ENCODE data around the gene FOXA1.

Gene FOXA1

DNA sequence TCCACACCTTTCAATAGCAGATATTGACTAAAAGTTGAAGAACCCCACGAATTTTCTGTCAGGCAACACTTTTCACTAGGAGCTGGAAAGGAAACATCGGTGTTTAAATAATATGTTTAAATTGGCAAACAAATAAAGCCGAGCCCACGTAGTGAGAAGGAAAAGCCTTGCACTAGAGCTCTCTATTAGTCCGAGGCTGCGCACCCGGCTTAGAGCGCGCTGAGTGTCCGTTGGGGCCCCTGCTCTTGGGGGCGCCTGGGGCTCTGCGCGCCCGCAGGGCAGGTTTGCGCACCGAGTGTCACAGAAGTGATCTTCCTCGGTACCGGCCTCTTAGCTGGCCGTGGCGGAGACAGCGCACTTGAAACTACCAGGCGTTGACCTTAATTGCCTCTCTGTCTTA is 6.8 kb upstream of the FOXA1 start:
- no peak for DNase-seq

DNA sequence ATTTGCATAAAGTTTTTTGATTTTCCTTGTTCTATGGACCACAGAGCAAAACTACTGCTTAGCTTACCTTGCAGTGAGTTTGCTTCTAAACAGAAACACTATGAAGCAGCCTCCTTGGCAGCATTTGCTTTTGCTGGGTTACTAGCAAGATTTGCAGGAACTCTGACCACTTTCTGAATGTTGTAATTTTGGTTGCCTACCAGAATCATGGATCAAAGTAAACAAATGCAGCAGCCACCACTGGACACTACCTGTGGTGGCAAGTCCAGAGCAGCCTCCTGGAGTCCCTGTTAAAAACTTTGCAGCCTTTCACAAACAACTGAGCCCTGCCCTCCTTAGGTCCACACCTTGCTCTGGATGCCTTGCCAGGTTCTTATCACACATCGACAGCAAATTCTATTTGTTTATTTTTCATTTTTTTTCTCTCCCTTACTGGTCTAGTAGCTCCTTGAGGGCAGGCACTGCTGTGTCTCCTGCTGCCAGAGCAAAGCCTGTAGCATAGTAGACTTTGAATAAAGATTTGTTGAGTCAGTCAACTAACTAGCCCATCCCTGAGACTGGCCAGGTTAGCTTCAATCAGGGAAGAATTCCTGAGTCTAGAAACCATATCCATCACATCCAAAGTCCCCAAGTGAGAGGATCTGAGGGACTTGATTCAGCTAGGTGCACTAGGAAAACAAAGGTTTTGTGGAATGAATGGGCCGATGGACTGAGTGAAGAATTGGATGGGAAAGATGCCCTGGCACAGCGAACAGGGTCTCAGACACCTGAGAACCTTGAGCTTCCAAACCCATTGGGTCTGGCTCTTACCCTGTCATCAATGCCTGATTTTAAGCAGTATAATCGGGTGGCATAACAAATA is 6.1 kb upstream of the FOXA1 start:
- DNase-seq: no peak

DNA sequence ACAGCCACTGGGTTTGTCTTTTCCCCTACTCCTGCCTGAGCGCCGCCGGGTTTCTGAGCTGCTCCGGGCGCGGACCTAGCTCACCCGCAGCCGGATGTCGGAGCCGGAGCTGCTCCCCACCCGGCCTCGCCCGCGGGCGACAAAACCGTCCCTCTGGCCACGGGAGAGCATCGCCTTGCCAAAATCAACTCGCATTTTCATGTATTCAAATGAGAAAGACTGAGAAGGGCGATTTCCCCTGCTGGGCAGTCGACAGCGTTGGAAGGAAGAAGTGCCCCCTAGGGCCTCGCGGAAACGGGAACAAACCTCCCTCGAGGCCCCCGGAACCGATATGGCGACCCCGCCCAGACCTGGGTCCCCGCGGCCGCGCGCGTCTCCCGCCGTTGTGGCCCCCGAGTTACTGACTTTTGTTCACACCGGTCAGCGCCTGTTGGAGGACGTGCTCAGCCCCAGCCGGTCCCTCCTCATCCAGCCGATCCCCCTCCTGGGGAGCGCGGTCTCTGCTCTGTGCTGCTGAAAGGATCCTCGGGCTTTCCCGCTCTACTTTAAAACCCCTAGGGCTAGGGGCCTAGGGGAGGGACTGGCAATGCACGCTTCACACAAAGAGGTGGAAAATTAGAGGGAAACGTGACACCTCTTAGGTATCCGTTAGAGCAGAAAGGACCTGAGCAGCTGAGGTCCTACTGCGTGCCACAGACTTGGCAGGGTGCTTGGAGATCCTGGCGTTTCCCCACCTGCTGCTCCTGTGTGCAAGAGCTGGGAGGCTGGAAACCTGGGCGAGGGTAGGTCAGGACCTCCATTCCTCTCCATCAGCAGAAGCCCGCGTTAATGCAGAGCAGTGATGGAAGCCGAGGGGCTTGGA is 4.7 kb upstream of the FOXA1 start:
- no peak for DNase-seq

DNA sequence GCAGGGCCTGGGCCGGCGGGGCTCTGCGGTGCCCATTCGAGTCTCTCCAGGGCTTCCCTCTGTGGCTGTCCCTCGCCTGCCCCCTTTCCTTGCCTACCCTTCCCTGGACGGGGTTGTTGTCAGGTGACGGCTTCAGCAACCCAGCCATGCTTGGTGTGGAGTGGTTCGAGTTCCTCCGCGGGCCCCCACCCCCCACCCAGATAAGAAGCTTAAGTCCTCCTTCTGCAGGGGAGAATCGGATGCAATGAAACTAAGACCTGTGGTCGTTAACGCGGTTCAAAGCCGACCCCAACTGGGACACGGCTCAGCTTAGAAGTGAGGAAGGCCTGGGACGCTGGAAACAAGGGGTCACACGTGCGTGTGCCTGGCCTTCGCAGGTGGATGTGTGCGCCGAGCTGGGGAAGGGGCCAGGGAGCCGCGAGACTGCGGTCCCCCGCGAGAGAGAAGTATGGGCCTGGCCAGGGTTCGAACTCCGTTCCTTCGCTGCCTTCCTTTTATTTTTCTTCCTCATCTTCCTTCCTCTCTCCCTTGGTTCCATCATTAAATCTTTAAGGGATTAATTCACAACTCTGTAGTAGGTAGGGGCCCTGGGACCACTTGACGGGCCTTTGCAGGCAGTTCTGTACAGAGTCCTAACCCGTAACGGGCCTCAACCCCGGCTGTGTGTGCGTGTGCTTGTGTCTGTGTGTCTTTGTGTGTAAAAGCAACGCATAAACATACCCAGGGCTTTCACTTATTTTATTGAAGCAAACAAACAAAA is 3.9 kb upstream of the FOXA1 start:
- DNase-seq: no peak

DNA sequence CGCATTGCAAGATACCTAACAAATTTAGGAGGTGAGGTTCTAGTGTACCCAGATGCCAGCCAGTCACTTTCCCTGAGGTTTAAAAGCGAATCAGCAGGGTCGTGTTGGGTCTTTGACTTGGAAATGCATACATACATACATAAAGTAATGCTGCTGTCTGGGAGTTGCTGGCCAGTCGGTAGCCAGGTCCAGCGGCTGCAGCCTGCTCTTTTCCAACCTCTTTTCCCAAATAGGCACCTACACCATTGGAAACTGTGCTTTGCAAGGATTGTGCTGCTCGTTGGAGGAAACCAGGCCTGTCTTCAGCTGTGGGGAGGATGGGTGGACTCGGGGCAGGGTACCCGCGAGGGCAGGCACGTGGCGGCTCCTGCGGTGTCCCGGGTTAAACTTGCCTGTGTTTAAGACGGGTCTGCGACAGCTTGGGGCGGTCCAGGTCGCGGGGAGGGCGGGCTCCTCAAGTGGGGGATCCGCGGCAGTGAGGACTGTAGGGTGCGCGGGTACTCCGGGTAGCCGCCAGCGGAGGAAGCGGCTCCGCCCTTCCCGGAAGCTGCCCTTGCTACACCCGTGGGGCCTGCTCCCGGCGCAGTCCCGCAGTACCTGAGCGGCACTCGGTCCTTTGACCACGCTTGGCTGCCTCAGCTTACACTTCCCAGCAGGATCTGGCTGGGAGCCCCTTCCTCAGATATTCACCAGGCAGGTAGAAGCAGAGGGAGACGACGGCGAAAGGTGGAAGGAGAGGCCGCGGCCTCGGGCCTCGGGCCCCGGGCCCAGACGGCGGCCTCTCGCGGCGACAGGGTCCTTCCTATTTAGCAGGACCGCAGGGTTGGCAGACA is 3.1 kb upstream of the FOXA1 start:
- no peak for DNase-seq

DNA sequence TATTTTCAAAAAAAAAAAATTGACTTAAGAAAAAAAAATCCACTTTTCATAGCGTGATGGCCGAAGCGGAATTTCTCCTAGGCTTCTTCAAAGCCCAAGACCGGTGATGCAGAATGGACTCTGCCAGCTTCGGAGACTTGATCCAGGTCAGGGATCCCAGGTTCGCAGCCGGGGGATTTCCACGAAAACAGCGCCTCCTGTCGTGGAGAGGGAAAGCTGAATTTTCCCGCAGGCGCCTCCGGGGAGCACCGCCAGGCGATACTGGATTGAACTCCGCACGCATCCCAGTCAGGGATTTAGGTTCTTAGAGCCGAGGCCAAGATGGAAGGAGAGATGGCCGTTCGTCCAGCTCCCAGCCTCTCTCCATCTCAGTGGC is 2.5 kb upstream of the FOXA1 start:
- DNase-seq: no peak

DNA sequence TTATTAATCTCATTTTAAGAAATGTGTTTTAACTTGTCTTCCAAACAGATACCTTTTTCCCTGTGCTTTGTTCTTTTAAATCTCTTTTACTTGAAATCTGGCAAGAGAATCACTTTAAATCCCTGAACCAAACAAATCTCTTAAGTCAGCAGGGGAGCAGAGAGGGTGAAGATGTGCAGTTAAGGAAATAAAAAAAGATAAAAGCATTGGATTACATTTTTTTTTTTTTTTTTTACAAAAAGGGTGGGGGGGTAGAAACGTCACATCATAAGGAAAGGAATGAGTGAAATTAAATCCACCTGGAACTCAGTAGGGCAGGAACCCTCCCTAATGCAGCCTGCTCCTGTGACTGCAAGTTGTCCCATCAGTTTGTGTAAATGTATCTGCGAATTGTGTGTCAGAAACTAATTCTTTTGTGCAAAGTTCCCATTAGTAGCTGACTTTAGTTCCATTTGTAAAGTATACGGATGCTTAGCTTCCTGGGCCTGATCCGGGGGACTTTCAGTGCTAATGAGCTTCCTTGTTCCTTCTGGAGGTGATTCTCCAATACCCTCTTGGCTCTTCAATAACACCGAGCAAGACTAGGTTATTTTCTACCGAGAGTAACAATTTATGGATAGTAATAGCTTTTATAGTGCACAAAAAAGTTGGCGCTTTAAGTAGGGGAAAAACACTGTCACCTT is 1.9 kb upstream of the FOXA1 start:
- no peak for DNase-seq

DNA sequence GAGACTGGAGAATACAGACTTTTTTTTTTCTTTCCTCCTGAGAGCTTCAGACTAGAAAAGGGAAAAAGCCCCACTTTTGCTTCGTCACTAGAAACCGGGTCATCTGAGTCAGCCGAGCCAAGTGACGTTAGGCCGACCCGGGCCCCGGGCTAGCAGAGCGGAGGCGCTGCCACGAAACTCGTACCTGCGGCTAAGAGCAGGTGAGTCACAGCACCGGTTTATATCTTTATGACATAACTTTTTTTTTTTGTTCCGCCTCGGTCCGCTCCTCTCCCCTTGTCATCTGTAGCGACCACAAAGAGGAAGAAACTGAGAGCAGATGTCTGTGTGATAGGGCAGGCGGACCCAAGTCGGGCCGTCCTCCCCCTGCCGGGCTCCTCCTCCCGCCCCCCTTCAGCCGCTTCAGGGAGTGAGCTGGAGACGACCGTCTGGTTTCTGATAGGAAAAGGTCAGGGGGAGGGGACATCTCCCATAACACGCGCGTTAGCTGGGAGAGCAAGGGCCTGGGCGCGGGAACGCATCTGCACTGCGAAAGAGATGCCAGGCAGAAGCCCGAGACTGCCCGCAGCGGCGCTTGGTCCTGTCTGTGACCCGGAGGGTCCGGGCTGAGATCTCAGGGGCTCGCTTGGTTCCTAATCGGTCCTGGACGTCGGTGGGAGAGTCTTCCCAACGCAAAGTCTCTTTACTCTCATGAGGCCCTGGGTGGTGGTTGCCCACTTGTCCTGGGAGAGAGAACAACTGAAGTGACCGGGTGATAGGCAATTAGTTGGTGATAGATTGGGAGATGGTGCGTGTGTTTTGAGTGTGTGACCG is 966 bp upstream of the FOXA1 start:
- peak; percentile 62 for DNase-seq

DNA sequence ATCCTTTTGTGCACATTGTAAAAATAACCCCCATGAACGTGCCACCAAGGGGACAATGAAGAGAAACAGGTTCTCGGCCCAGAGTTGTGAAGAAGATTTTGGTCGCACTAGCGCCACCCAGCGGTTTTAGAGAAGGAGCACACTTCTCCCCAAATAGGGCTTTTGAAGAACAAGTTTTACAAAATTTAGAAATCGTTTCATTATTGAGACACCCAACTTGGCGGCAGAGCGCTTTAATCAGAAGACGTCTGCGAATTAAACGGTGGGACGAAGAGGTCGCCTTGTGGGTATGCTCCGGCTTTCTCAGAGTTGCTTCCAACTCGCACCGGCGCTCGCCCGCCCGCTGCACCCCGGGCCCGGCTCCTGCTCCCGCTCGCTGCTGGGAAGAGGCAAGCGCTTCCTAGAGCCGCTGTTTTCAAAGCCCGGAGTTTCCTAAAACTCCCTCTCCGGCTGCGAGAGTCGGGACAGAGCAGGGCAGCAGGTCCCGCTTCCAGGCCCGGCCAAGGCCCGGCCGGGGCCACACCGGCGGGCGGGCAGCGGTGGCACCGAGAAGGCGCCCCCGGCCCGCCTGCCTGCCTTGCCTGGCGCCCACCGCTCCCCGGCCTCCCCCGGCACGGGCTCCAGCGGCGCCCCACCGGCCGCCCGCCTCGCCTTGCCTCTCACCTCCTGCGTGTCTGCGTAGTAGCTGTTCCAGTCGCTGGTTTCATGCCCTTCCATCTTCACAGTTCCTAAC is 645 bp downstream of the FOXA1 start:
- peak; percentile 75 for DNase-seq

DNA sequence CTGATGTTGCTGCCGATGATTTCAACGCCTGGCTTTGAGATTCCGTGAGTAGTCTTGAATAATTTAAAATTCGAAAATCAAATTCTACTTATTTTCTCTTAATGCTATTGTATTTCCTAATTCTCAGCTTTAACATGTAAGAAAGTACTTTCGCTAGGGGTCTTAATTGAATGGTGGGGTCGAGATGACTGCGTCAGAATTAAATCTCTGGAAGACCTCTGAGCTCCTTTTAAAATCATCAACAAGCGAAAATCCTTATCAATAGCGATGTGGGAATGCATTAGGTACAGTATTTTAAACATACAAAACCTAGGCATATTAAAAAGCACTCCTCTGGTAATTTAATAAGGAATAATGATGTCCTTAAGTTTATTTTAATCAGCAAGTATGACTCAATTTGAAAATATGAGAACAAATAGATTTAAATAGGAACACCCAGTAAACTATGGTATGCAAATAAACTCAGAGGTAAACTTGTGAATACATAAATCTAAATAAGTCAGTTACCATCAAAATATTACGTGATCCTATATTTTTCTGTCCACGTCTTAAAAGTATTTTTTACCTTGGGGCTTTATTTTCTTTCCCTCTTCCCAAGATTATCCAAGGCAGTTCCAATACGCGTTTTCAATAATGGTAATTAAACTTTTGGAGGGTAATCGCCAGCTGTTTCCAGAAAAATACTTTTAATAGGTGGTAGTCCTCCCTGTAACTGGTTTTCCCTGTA is 1.4 kb downstream of the FOXA1 start:
- no peak for DNase-seq

DNA sequence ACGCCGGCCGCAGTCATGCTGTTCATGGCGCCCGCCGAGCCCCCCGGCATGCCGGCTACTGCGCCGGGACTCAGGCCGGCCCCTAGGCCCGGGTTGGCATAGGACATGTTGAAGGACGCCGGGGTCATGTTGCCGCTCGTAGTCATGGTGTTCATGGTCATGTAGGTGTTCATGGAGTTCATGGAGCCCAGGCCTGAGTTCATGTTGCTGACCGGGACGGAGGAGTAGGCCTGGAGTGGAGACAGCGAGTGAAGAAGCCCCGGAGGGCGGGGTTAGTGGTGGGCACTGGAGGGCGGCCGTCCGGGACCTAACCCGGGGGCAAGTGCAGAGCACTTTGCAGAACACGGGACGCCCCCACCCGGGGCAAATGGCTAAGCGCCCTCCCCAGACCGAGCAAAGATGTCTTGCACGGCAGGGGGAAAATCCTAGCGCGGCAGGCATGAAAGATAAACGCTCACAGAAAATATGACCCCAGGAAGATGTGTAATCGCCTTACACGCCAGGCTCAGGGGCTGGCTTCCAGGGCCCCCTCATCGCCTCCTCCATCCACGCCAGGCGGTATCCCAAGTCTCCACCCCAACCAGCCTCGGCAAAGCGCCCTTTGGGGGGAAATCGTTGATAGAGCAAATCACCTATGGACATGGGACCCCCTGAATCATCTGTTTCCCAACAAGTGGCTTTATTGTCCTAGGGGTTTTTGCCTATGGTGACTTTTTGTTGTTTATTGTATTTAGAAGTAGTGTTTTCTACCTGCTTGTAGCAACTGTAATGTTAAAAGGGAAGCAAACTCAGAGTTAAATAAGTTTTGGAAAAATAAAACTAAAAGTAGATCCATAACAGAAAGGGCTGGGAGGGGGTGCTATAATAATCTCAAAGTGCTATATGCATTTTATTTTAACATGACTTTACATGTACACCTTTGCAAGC is 2.3 kb downstream of the FOXA1 start:
- no peak for DNase-seq

DNA sequence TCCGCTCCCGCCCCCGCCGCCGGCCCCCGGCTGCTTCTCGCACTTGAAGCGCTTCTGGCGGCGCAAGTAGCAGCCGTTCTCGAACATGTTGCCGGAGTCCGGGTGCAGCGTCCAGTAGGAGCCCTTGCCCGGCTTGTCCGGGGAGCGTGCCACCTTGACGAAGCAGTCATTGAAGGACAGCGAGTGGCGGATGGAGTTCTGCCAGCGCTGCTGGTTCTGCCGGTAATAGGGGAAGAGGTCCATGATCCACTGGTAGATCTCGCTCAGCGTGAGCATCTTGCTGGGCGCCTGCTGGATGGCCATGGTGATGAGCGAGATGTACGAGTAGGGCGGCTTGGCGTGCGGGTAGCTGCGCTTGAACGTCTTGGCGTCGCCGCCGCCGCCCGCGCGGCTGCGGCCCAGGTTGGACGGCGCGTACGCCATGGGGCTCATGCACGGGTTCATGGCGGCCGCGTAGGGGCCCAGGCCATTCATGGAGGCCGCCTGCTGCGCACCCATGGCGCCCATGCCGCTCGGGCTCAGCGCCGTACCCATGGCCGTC is 3.0 kb downstream of the FOXA1 start:
- DNase-seq: no peak

DNA sequence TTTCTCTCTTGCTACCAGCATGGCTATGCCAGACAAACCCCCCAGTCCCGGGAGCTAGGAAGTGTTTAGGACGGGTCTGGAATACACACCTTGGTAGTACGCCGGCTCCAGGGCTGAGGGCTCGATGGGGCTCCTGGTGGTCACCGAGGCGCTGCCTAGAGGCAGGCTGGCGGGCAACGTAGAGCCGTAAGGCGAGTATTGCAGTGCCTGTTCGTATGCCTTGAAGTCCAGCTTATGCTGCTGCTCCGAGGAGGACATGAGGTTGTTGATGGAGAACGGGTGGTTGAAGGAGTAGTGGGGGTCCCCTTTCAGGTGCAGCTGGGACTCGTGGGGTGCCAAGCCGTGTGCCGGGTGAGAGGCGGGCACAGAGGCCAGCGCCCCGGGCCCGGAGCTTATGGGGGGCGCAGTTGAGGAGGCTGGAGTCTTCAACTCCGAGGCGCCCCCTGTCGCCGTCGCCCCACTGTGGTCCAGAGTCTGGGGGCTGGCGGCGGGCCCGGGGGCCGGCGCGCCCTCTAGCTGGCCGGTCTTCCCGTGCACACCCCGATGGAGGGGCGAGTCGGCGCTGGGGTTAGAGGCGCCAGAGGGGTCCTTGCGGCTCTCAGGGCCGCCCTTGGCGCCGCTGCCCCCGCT is 3.6 kb downstream of the FOXA1 start:
- DNase-seq: no peak

DNA sequence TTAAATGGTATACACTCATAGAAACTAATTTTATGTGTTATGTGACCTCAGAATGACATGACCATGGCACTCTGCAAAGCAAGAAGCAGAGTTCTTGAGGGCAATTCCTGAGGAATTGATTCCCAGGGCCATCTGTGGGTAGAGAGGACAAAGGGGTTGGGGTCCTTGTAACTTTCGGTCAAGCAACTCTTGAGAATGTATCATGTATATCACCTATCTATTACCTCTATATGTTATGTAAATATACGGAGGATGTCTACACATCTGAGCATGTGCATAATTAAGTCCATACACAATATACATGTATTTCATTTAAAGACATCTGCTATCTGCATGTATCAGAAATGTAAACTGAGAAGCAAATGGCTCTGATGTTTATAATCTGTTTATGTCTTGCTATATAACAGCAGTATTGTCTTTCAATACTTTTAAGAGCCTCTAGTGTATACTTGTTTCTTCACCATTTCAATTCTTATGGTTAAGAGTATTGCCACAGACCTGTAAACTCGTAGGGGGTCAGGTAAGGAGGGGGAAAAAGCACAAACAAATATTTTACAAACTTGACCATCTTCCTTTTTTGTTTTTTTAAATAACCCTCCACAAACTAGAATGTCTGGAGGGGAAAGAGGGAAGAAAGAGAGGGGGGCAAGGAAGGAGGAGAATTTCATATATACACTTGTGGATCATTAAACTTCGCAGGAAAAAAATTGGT is 4.5 kb downstream of the FOXA1 start:
- no peak for DNase-seq

DNA sequence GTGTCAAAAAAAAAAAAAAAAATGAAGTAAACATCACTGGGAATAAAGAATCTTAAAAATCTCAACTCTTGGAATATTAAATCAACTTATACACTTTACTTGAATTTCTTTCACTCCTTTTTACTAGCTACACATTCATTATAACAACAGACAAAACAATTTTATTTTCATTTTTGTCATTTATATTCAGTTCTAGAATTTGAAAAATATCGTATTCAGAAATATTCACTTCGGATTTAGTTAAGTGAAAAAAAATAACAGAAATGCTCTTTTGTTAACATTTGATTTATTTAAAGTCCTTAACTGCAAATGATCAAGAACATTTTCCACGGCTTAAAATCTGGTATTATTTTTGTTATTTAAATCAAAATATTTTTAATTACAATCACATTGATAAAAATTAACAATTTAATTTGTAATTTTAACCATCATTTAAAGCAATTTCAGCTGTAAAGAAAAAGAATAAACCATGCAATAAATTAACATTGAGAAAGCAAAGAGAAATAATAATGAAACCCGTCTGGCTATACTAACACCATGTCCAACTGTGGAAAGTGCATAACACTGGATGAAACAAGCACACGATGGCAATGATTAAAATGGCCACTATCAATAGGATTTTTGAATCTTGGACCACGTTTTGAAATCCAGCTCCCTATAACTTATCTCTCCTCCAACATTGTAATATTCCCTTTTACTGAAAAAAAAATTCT is 5.2 kb downstream of the FOXA1 start:
- DNase-seq: no peak

Data from NCI-H1048 (cell line).